Measurements from ENCODE around the gene ENPP6.

The ENPP6 gene

DNA sequence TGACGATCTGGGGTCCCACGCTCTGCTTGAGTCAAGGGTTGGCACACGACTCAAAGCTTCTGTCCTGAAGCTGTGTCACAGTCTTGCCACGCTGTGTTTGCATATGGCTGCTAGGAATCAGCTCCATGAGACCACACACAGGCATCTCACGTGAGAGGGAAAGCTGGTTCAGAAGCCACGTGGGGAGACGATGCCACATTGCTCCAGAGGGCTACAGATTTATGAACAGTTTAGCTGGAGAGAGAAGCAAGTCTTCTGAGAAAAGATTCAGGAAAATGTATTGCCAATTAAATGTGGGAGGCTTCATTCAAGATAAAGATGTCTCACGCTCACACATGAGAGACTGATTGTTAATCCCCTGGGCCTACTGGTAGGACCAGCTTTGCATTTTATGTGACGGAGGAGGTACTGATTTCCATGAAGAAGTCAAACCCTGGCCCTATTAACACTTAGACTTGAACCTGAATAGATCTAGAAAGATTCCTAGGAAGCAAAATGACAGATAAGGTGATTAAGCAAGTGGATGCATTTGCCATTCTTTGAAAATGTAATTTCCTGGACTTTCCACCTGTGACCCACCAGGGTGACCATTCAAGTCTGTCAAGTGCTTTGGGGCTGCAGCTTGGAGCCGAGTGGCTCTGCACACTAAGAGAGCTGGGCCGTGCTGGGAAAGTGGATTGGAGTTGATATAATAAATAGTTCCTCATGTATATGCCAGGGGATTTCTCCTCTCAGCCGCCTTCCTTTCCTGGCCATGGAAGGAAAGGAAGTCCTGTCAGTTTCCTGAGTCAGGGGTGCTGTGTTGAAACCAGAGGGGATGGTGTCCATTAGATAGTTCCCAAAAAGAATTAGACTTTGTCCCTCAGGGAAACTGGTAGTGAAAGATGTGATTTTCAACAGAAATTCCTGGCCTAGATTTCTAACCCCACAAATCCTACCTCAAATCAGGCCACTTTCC, 29.0 kb downstream of the ENPP6 start:
- no peak for DNase-seq

- no peak for DNase-seq
These were observed 40.4 kb downstream of the ENPP6 start for GRCh38 chr4:184177271-184177670.

DNA sequence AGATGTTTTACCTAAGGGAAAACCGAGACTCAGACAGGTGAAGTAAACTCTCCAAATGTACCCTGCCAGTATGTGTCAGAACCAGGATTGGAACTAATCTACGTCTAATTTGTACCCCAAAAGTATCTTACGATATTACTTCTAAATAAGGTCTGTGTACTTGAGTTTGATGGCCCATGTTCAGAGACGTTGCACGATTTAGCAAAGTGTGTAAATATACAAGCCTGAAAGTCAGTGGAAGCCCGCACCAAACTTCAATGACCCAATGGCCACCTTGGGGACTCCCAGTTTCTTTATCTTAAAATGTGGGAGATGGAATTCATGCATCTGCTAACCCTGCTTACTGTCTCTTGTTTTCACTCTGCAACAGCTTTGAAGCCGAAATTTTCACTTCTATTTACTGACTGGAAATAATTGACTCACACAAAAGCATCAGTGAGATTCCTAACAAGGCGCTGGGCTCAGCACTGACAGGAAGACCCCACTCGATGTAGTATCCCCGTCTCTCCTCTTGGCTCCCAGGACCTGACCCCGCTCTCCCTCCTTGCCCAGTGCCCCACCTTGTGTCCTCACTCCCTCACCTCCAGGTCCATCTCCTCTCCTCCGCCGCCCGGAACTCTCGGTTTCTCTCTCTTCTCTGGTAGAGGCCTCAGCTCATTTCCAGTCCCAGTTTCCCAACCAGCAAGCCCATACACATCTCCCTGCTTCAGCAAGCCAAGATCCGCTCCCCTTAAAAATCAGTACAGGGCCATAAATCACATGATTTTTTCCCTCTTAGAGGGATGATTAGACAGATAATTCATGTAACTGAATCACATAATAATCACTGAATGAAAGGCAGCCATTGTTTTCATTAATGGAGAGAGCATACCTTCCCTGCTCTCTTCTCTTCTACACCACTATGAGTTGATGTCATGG, 42.8 kb downstream of the ENPP6 start:
- no peak for DNase-seq

- no peak for DNase-seq
These were observed 46.7 kb downstream of the ENPP6 start for GRCh38 chr4:184171011-184171410.

DNA sequence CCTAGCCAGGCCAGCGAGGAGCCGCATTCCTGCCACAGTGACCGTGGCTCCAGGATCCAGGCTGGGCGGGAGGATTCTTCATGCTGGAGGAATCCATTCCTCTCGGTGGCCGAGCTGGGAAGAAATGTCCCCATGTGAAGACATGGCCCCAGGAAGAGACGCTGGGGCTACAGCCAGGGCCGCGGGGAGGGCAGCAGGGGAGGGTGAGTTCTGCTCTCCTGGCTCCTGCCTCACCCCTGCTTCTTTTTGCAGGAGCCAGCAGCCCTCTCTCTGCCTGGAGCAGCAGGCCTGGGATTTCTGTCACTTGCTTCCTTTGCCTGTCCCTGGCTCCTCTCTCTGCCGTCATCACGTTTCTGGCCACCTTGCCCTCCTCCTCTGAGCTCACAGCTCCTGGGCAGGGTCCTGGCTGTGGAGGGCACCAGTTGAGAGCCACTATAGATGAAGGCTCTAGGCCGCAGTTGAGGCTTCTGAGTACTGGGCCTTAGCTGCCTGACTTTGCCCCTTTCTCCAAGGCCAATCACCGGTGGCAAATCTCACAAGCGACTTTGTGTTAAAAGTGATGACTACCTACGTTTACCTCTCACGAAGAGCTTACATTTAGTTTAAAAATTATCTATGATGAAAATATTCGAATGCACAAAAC, 48.3 kb downstream of the ENPP6 start:
- no peak for DNase-seq

DNA sequence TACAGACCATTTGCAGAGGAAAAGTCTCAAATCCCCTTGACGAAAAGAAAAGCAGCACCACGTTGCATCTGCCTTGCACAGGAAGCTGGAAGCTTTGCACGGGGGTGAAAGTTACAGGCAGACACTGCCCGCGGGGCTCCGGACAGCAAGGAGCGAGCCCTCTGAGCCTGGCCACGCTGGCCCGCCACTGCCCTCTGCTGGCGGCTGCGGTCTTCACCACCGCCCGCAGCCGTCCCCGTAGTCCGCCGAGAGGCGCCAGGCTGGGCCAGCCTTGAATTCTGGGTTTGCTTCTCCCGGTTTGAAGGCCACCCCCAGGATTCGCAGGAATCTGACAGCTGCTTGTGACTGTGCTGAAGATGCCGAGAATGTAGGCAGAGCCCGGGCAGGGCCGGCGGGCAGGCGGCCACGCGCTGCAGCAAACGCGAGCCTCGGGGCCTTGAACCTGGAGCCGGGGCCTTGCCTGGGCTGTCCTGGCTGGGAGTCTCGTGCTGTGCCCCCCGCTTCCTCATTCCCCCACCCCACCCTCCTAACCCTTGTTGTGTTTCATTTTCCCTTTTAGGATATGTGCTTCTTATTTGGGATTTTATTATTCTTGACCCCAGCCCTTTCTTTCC, 49.2 kb downstream of the ENPP6 start:
- DNase-seq, result peak; percentile 60

DNA sequence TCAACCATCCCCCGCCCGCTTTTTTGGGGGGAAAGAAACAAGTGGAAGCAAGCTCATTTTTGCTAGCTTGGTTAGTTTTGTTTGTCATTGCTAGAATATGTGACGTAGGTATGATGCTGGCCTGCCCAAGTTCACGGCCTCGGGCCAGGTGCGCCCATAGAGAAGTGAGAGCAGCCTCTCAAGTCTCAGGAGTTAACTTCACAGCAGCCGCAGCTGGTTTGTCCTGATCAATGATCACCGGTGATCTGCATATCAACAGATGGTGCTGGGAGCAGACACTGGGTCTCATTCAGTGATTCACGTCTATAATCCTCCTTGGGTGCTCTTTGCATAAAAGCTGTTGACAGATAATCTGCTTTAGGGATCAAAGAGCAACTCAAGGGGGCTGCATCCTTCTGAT, 50.1 kb downstream of the ENPP6 start:
- DNase-seq, result no peak

DNA sequence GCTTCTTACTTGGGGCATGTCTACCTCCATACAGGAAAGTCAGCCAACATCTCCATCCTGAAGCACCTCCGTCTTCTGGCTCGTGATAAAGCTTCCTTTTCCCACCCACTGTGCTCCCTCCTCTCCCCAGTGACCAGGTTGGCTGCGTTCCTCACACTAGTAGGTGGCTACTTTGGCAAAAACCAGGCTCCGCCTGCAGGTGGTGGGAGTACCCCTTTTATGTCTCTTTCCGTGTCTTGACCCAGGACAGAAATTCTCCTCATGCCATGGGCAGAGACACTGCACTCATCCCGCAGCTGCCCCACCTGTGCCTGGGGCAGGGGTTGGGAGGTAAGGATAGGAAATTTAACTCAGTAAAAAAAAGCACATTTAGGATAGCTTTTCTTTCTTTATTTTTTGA, 50.9 kb downstream of the ENPP6 start:
- DNase-seq, result no peak

- no peak for DNase-seq
These were observed 52.4 kb downstream of the ENPP6 start for GRCh38 chr4:184165291-184165690.

DNA sequence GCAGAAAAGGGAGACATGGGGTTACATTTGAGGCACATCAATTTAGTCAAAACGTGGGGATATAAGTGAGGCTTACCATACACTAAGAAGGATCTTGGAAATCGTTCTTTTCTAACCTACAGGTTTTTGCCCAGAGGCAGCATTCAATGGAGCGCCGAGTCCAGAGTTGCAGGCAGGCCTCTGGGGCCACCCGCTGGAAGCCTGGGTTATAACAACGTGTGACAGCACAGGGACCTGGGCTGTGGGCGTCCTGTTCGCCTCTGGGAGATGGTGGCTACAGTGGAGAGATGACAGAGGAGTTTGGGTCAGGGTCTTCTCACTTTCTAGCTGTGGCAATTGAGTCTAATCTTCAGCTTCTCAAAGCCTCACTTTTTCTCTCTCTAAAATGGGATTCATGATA, 53.9 kb downstream of the ENPP6 start:
- no peak for DNase-seq

DNA sequence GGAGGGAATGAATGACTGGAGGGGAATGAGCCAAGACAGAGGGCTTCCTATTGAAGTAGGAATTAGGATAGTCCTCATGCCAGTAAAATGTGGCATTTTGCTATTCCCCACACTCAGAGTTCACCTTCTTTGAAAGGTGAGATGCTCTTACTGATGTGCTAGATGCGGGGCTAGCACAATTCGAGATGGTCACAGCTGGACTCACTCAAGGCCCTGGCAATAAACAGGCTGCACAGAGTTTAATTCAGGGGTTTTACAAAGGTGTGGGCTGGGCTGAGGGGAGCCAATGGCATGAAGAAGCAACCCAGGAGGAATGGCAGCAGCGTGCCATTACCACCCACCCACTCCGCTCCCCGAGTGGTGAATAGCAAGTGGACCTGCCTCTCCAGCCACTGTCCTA, 55.1 kb downstream of the ENPP6 start:
- no peak for DNase-seq

DNA sequence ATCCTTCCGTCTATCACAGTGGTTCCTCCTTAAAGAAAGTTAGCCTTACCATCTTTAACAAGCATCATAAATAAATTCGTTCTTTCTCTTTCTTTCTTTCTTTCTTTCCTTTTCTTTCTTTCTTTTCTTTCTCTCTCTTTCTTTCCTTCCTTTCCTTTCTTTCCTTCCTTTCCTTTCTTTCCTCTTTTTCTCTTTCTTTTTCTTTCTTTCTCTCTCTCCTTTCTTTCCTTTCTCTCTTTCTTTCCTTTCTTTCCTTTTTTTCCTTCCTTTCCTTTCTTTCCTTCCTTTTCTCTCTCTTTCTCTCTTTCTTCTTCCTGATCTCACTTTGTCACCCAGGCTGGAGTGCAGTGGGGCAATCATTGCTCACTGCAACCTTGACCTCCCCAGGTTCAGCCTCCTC, 60.4 kb downstream of the ENPP6 start:
- DNase-seq, result no peak

DNA sequence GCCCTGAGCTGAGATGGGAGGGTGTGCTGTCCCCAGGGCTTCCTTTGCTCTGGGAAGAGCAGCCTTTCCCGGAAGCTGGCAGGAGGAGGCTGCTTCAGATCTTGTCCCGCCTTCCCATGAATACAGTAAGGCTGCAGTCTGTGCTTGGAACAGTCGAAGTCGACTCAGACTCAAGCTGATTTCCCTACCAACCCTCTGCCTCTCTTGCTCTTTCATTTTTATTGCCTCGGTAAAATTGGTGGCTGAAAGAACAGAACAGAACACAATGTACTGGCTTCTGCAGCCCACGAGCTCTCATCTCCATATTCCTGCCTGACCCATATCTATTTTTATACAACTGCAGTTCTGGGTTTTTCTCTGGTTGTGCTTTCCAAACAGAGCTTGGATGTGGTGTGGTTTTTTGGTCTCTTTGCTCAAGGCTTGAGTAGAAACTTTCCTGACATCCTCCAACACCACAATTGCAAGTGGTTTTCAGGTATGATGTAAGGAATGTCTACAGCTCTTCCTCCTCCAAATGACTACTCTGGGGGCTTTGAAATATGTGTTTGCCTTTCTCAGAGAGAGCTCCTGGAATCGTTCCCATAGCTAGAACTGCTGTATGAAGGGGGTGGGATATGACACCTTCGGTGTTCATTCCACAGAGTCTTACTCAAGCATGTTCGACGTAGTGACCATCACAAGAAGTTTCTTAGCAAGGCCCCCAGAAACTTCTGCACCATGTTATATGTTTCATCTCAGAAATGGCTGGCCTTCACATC, 61.3 kb downstream of the ENPP6 start:
- no peak for DNase-seq

- no peak for DNase-seq
These were observed 63.5 kb downstream of the ENPP6 start for GRCh38 chr4:184154199-184154598.

GRCh38 chr4:184153781-184154180, 63.9 kb downstream of the ENPP6 start:
- no peak for DNase-seq

- DNase-seq, result no peak
These were observed 65.6 kb downstream of the ENPP6 start for GRCh38 chr4:184151988-184152485.

GRCh38 chr4:184150102-184150839, 67.4 kb downstream of the ENPP6 start:
- no peak for DNase-seq

DNA sequence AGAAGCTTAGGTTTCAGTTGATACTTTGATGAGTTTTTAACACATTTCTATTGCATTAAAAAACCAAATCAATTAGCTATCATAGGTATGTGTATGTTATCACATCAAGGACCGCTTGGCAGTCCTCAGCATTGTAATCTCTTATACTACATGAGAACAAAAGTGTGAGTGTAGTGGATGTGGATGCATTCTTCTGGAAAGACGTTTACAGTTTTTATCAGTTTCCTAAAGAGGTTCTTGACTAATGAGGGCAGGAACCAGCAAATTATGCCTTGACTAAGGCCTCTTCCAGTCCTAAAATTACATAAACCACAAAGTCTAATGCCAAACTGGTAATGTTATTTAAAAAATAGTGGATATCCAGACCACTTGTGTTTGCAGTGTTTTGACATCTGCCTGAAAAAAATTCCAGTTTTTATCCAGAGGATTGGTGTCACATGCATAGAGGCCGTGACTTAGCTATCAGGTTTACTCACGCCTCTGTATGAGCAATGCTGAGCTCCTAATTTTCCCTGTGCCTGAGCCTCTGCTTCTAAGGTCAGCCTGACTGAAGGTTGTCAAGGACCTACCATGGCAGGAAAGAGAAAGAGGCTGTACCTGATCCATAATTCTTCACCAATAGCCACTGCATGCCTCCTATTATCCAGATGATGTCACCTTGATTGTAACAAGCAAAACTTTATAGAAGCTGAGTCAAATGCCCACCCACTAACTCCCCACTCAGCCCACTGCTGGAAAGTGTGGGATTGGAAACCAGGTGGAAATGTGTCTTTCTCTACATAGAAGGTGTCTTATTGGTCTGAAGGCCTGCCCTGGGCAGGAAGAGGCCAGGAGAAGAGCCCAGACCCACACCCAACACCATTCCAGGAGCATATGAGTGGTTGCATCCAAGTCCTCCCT, 68.7 kb downstream of the ENPP6 start:
- no peak for DNase-seq

GRCh38 chr4:184147858-184148737, 69.6 kb downstream of the ENPP6 start:
- DNase-seq, result no peak

Data from activated T-cell treated with anti-CD3 and anti-CD28 coated beads, Interleukin-2, amount 50 U/mL, for 1 hour (primary cell).